Activated T-cell treated with anti-CD3 and anti-CD28 coated beads, Interleukin-2, amount 50 U/mL, for 72 hours (primary cell): ENCODE measurements around the gene TNS4. TPM values are rescaled to one million over a fixed set of nuclear protein-coding genes. Genes with fewer than 3 reads are reported as not detected.

Source experiments
- ATAC-seq, 2 donors: fragments of 150-1000 bp; cut with Tn5 transposase; replicated peaks in 1 of 2; 2 replicates each; pipeline ENCODE4 v1.10.0; 2021; ENCODE audit warnings: moderate library complexity in 2 of 2, mild to moderate bottlenecking in 1 of 2
- DNase-seq, 2 donors: peaks; one replicate each; pipeline ENCODE4 v3.0.0; 2021 to 2022; ENCODE audit warnings: mixed read lengths in 1 of 2
- H3K27ac Mint-ChIP-seq: one replicate; pipeline ENCODE4 v1.8.0; 2022; ENCODE audit warnings: mild to moderate bottlenecking, moderate library complexity, mixed read lengths
- H3K27me3 Mint-ChIP-seq: one replicate; pipeline ENCODE4 v1.8.0; 2022; ENCODE audit warnings: low read depth, mixed read lengths
- H3K36me3 Mint-ChIP-seq, 2 donors: one replicate each; pipeline ENCODE4 v1.8.0; 2022; ENCODE audit warnings: mixed read lengths in 2 of 2, mild to moderate bottlenecking in 1 of 2; ENCODE audit not compliant: insufficient read depth in 2 of 2
- H3K4me1 Mint-ChIP-seq: one replicate; pipeline ENCODE4 v1.8.0; 2022; ENCODE audit warnings: low read depth, mixed read lengths
- H3K4me3 Mint-ChIP-seq, 2 donors: one replicate each; pipeline ENCODE4 v1.8.0; 2022; ENCODE audit warnings: mild to moderate bottlenecking in 2 of 2, mixed read lengths in 2 of 2, moderate library complexity in 2 of 2
- H3K9me3 Mint-ChIP-seq, 2 donors: one replicate each; pipeline ENCODE4 v1.8.0; 2022; ENCODE audit warnings: mixed read lengths in 2 of 2
- total RNA-seq, 2 donors: library from RNA; stranded (reverse); gene quantifications; one replicate each; pipeline ENCODE4 v1.2.3, GENCODE V29; 2022

Gene TNS4
- total RNA-seq, 2 donors from 2014 or later, result 9.9 to 10.6 TPM

DNA sequence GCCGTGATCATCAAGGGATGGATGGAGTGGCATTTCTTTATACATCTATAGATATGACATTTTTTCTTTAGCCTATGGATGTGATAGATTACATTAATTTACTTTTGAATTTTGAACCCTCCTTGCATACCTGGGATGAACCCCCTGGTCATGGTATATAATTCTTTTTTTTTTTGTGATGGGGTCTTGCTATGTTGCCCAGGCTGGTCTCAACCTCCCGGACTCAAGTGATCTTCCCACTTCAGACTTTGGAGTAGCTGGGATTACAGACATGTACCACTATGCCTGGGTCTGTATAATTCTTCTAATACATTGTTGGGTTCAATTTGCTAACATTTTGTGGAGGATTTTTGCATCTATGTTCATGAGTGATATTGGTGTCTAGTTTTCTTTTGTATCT, 1.7 kb upstream of the TNS4 start:
- DNase-seq (no peak), ATAC-seq (no peak)
- no peak overlapping the region for H3K27ac Mint-ChIP-seq
- H3K9me3 Mint-ChIP-seq, result no peaks in the 10 kb centered on the region
- H3K27me3 Mint-ChIP-seq, result peaks cover 7% of the 10 kb centered on the region
- peaks cover 9% of the 10 kb centered on the region for H3K4me1 Mint-ChIP-seq
- no peaks in the 10 kb centered on the region for H3K36me3 Mint-ChIP-seq
- H3K4me3 Mint-ChIP-seq, result no peak overlapping the region

DNA sequence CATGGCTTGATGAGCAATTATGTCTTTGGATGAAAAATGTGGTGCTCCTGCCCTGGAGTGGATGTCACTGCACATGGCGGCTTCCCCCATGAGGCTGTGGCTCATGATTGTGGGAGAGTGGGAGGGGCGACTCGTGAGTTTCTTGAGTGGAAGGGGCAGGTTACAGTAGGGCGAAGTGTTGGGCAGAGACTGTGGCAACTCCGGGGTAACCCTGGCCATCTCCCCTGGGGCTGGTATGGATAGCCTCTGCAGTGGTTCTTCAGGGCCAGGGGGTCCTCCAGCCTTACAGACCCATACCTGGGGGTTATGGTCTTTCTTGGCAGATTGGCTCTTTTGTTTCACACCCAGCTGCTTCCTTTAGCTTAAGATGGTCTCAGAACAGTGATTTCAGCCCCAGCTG, 1.3 kb upstream of the TNS4 start:
- no peaks in the 10 kb centered on the region for H3K9me3 Mint-ChIP-seq
- H3K27me3 Mint-ChIP-seq, result peaks cover 7% of the 10 kb centered on the region
- no peak overlapping the region for H3K27ac Mint-ChIP-seq
- no peak for ATAC-seq
- H3K4me1 Mint-ChIP-seq, result peaks cover 9% of the 10 kb centered on the region
- no peaks in the 10 kb centered on the region for H3K36me3 Mint-ChIP-seq
- H3K4me3 Mint-ChIP-seq, result no peak overlapping the region
- no peak for DNase-seq

DNA sequence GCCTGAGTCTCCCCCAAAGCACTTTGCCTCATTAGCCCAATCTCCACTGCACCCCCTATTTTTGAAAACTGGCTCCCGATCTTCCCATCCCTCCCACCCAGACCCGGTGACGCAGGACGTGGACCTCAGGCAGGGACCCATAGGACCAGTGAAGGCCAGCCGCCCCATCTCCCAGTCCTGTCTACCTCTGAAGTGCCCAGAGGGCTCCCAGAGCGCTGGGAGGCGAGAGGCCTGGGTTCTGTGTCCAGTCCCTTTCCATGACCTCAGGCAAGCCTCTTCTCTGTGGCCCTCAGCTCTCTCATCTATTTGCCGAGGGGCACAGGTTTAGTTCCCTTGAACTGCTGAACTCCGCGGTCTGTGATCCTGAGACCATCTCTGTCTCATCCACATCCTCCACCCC, 714 bp downstream of the TNS4 start:
- no peak for ATAC-seq
- no peaks in the 10 kb centered on the region for H3K9me3 Mint-ChIP-seq

DNA sequence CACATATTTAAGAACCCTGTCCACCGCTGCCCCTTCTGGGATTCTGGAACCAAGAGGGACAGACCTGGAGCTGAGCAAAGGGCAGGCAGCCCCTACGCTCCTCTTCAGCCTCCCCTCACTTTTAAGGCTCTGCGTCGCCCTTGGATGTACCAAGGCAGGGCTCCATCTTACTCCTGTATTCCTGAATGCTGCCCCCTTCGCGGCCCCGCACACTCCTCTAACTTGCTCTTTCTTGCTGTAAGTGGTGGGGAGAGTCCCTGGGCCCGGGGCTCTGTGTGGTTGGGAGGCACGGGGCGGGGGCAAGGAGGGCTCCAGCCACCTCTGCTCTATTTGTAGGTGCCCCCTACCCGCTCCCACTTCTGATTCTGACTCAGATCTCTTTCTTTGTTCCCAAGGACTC, 1.2 kb downstream of the TNS4 start:
- Mint-ChIP-seq H3K27me3 (peaks cover 13% of the 10 kb centered on the region), H3K36me3 (no peaks in the 10 kb centered on the region), H3K27ac (no peak overlapping the region)

More for the DNA sequence above, 714 bp downstream of the TNS4 start:
- no peaks in the 10 kb centered on the region for H3K36me3 Mint-ChIP-seq
- H3K27ac Mint-ChIP-seq, result no peak overlapping the region
- H3K4me3 Mint-ChIP-seq, result no peak overlapping the region
- peaks cover 13% of the 10 kb centered on the region for H3K27me3 Mint-ChIP-seq
- peaks cover 4% of the 10 kb centered on the region for H3K4me1 Mint-ChIP-seq
- no peak for DNase-seq

DNA sequence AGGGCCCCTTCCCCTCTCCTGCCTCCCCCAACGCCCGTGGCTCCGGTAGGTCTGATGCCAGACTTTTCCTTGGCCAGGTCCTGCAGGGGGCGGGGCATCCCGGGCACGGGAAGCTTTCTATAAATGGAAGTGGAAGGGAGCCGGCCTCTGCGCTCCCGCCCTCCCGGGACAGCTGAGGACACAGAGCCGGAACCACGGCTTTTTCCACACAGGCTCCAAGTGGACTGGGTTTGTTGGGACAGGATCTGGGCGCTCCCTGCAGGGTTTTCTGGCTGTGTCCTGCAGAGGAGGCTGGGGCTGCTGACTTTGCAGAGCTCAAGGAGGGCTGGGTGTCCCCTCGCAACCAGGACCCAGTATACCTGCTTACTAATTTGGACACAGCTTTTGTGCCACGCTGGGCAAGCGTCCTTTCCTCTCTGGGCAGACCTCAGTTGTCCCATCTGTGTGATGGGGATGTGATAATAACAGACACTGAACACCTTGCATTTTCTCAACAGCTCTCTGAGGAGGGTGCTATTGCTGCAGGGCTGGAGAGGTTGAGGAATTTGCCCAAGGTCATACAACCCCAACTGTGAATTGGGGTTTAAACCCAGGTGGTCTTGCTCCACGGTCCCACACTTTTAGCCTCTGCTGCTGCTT, 1.8 kb downstream of the TNS4 start:
- no peak for ATAC-seq
- H3K4me3 Mint-ChIP-seq, result no peak overlapping the region
- no peaks in the 10 kb centered on the region for H3K36me3 Mint-ChIP-seq
- peaks cover 13% of the 10 kb centered on the region for H3K27me3 Mint-ChIP-seq
- no peak overlapping the region for H3K27ac Mint-ChIP-seq
- no peak for DNase-seq
- H3K9me3 Mint-ChIP-seq, result no peaks in the 10 kb centered on the region
- no peaks in the 10 kb centered on the region for H3K4me1 Mint-ChIP-seq

More for the DNA sequence above, 1.2 kb downstream of the TNS4 start:
- ATAC-seq (no peak), DNase-seq (no peak)
- no peak overlapping the region for H3K4me3 Mint-ChIP-seq
- H3K4me1 Mint-ChIP-seq, result peaks cover under 1% of the 10 kb centered on the region
- H3K9me3 Mint-ChIP-seq, result no peaks in the 10 kb centered on the region

DNA sequence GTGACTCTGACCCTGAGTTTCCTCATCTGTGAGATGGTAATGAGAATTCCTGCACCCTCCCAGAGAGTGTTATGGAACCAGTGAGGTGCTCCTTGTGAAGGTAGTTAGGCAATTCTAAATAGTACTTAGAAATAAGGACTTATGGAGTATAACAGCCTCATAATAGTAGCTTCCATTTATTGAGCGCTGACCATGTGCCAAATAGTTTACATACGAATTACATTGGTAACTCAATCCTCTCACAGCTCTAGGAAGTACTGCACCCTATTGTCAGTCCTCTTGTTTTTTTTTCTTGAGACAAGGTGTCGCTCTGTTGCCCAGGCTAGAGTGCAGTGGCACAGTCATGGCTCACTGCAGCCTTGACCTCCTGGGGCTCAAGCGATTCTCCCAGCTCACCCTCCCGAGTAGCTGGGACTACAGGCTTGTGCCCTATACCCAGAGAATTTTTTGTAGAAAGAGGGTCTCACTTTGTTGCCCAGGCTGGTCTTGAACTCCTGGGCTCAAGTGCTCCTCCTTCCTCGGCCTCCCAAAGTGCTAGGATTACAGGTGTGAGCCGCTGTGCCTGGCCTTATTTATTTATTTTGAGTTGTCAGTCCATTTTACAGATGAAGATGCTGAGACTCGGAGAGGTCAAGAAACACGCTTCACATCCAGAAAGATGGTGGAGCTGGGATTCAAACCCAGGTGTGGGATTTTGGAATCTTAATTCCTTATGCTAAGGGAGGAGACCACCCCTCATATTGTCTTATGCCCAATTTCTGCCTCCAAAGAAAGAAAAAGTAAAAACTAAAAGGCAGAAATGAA, 2.9 kb downstream of the TNS4 start:
- H3K4me1 Mint-ChIP-seq, result no peaks in the 10 kb centered on the region
- DNase-seq (no peak), ATAC-seq (no peak)
- H3K27ac Mint-ChIP-seq, result no peak overlapping the region
- no peak overlapping the region for H3K4me3 Mint-ChIP-seq
- H3K36me3 Mint-ChIP-seq, result no peaks in the 10 kb centered on the region
- H3K27me3 Mint-ChIP-seq, result peaks cover 13% of the 10 kb centered on the region
- H3K9me3 Mint-ChIP-seq, result no peaks in the 10 kb centered on the region

DNA sequence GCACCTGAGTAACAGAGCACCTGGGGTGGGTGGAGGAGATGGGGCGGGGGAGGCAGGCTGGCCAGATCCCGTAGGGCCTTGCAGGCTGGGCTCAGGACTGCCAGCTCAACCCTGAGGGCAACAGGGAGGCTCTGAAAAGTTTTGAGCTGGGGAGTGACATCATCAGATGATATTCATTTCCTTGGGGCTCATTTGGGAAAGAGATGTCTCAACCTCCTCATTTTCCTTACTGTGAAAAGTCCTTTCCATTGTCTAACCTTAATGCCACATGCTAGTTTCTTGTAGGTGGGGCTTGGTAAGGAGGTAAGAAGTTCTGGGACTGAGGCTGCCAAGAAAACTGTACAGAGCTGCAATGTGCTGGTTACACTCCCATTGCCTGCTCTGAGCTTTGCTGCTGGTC, 3.7 kb downstream of the TNS4 start:
- H3K27ac Mint-ChIP-seq, result no peak overlapping the region
- DNase-seq, result no peak
- ATAC-seq, result no peak
- peaks cover 13% of the 10 kb centered on the region for H3K27me3 Mint-ChIP-seq
- no peaks in the 10 kb centered on the region for H3K36me3 Mint-ChIP-seq
- no peaks in the 10 kb centered on the region for H3K4me1 Mint-ChIP-seq
- no peaks in the 10 kb centered on the region for H3K9me3 Mint-ChIP-seq
- no peak overlapping the region for H3K4me3 Mint-ChIP-seq

DNA sequence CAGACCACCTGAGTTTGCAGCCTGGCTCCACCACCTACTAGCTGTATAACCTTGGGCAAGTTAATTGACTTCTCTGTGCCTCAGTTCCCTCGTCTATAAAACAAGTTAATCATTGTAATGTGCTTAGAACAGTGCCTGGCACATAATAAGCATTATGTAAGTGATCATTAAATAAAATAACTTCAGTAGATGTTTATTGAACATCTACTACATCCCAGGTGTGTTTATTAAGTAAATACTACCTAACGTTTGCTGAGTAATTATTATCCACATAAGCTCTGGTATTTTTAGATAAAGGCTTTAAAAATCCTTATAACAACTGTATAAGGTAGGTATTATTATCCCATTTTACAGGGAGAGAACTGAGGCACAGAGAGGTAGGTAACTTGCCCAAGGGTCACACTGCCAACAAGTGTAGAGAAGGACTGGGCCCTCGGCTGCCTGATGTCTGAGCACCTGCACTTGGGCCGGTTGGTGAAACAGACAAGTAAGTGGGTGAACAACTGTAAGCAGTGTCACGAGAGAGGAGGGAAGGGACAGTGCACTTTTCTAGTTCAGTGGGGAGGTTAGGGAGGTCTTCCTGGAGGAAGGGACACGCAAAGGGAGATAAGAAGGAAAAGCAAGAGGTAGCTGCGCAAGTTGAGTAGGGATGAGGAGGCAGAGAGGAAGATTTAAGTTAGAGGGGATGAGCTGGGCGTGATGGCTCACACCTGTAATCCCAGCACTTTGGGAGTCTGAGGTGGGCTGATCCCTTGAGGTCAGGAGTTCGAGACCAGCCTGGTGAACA, 4.6 kb downstream of the TNS4 start:
- no peak for ATAC-seq
- Mint-ChIP-seq H3K27me3 (peaks cover 13% of the 10 kb centered on the region), H3K27ac (no peak overlapping the region)

DNA sequence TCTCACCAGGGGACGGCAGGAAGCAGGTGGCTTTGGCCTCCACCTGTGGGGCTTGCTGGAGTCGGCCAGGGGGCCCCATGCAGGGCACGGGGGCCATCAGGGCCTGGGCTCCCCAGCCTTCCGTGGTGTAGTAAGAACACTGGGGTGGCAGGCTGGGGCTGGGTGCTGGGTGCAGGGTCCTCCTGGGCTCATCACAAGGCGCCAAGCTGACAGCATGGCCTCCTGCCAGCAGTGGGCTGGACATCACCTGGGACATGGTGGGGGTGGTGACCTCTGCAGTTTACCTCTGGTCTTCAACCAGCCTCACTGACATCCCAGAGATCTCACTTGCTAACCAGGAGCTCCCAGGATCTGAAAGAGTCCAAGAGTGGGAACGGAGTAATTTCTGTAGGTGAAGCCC, 5.3 kb downstream of the TNS4 start:
- Mint-ChIP-seq H3K4me3 (no peak overlapping the region), H3K27me3 (peaks cover 13% of the 10 kb centered on the region), H3K27ac (no peak overlapping the region), H3K9me3 (no peaks in the 10 kb centered on the region), H3K4me1 (peaks cover 4% of the 10 kb centered on the region), H3K36me3 (no peaks in the 10 kb centered on the region)
- no peak for ATAC-seq
- no peak for DNase-seq

More for the DNA sequence above, 4.6 kb downstream of the TNS4 start:
- H3K36me3 Mint-ChIP-seq, result no peaks in the 10 kb centered on the region
- H3K4me1 Mint-ChIP-seq, result no peaks in the 10 kb centered on the region
- DNase-seq, result no peak
- no peaks in the 10 kb centered on the region for H3K9me3 Mint-ChIP-seq
- H3K4me3 Mint-ChIP-seq, result no peak overlapping the region

DNA sequence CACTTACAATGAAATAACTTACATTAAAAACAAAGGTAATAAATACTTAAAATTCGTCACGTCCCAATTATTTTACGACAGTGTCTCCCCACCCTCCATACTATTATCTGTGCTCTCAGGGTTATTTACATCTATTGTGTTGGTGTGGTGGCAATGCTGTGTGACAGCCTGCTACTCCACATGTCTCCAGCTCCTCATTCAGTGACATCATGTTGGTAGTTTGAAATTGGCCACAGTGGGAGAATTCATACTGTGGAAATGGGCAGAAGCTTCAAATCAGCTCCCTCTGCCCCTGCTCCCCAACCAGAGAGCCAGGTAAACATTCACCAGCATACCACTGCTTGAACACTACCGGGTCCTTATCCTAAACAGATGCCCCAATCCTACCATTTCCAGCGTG, 6.3 kb downstream of the TNS4 start:
- H3K4me1 Mint-ChIP-seq, result peaks cover 14% of the 10 kb centered on the region
- no peak overlapping the region for H3K4me3 Mint-ChIP-seq
- ATAC-seq (no peak), DNase-seq (no peak)
- no peaks in the 10 kb centered on the region for H3K36me3 Mint-ChIP-seq
- peaks cover 7% of the 10 kb centered on the region for H3K27me3 Mint-ChIP-seq
- H3K27ac Mint-ChIP-seq, result no peak overlapping the region
- H3K9me3 Mint-ChIP-seq, result no peaks in the 10 kb centered on the region

DNA sequence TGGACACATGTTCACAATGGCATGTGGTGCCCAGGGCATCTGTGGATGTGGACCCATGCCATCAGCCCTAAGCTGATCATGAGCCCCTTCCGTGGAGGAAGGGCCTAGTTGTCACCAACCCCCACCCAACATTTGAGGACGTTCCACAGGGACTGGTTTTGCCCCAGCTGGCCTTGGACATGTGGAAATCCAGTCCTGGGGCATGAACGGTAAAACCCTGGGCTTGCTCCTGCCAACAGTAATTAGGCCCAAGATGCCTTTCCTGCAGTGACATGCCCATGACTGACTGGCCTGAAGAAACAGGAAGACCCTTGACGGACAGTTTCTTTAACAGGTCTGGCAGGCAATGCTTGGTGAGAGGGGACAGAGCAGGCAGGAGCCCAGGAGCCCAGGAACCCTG, 7.7 kb downstream of the TNS4 start:
- Mint-ChIP-seq H3K4me3 (no peak overlapping the region), H3K27me3 (peaks cover 6% of the 10 kb centered on the region), H3K4me1 (peaks cover 29% of the 10 kb centered on the region), H3K9me3 (no peaks in the 10 kb centered on the region), H3K36me3 (no peaks in the 10 kb centered on the region), H3K27ac (no peak overlapping the region)
- DNase-seq, result no peak
- ATAC-seq, result no peak

DNA sequence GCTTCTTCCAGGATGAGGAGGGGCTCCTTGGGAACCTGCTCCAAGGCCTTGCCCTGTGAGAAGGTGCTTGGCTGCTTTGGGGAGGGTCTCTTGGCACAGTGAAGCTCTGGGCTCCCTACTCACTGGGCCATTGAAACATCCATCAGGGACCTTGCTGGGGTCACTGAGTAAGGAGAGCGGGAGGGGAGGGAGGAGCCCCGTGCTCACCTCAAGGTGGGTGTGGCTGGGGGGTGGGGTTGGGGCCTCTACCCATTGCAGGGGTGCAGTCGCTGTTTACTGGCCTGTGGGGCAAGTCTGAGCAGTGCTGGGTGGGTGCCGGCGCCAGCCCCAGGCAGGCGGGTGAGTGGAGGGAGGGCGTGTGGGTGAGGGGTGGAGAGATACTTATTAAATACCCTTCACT, 9.9 kb downstream of the TNS4 start:
- no peak for DNase-seq
- peaks cover 42% of the 10 kb centered on the region for H3K4me1 Mint-ChIP-seq
- no peaks in the 10 kb centered on the region for H3K9me3 Mint-ChIP-seq
- ATAC-seq, result no peak
- H3K27me3 Mint-ChIP-seq, result no peaks in the 10 kb centered on the region
- H3K27ac Mint-ChIP-seq, result no peak overlapping the region
- H3K36me3 Mint-ChIP-seq, result no peaks in the 10 kb centered on the region
- peak overlapping the region in 1 of 2 donors; percentile 69 for H3K4me3 Mint-ChIP-seq

DNA sequence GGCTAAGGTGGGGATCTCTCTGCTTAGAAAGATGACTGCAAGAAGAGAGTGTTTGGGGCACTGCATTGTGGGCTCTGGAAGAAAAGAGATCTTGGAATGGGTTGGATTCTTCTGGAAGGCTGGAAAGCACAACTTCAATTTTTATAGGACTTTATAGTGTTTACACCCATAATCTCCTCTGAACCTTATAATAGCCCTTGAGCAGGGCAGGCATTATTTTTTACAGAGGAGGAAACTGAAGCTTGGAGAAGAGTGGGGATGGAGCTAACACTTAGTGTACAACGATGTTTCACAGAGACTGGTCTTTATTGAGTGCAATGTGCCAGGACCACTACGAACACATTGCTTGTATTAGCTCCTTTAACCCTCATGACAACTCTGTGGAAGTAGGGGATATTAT, 10.4 kb downstream of the TNS4 start:
- H3K27me3 Mint-ChIP-seq, result no peaks in the 10 kb centered on the region
- DNase-seq (no peak), ATAC-seq (no peak)
- H3K4me3 Mint-ChIP-seq, result peak overlapping the region; percentile 57 to 69
- H3K36me3 Mint-ChIP-seq, result no peaks in the 10 kb centered on the region
- H3K4me1 Mint-ChIP-seq, result peaks cover 47% of the 10 kb centered on the region
- H3K9me3 Mint-ChIP-seq, result no peaks in the 10 kb centered on the region
- no peak overlapping the region for H3K27ac Mint-ChIP-seq
